Sigmoid colon (tissue), 4 donors: ENCODE results near the gene HOXA13.

ENCODE experiments used
- CTCF ChIP-seq, 4 experiments: fragments of 450-650 bp in 3 of 4; fragments of 200-600 bp in 1 of 4; IDR thresholded peaks; one replicate each; pipeline ENCODE4 v1.5.1; 2016 to 2019; ENCODE audit warnings: antibody characterized with exemption in 4 of 4, mild to moderate bottlenecking in 3 of 4, moderate library complexity in 2 of 4
- EP300 ChIP-seq, 4 donors: sonication (generic); formaldehyde crosslinking; IDR thresholded peaks; one replicate each; pipeline ENCODE4 v1.6.1; 2017; ENCODE audit warnings: antibody characterized with exemption in 4 of 4
- POLR2A ChIP-seq, 2 donors: fragments of 450-650 bp; IDR thresholded peaks; one replicate each; pipeline ENCODE4 v1.6.1; 2016; ENCODE audit warnings: antibody characterized with exemption in 2 of 2, mild to moderate bottlenecking in 2 of 2, moderate library complexity in 2 of 2

GRCh38 chr7:27202862-27203134, 2.9 kb upstream of the HOXA13 start:
- TF ChIP-seq CTCF (IDR thresholded peaks at IDR 0.05) (no peak), EP300 (IDR thresholded peaks at IDR 0.05) (no peak), POLR2A (IDR thresholded peaks at IDR 0.05) (no peak)
